Mucosa of descending colon (tissue), 3 donors: ENCODE measurements around the gene SMPD3. TPM values are rescaled to one million over a fixed set of nuclear protein-coding genes. Genes with fewer than 3 reads are reported as not detected.

Experiments used
- ATAC-seq: fragments of 200-7000 bp; cut with Tn5 transposase; one replicate; pipeline ENCODE4 v1.9.1; 2020; ENCODE audit warnings: mild to moderate bottlenecking, moderate library complexity
- DNase-seq, 3 donors: peaks; one replicate each; pipeline ENCODE4 v3.0.0-alpha.2; 2020
- H3K36me3 ChIP-seq: fragments of 200-600 bp; one replicate; pipeline ENCODE4 v1.8.0; 2021; ENCODE audit warnings: low read depth, mild to moderate bottlenecking
- H3K4me1 ChIP-seq: fragments of 200-600 bp; one replicate; pipeline ENCODE4 v1.8.0; 2021; ENCODE audit warnings: low read depth, mild to moderate bottlenecking
- H3K4me3 ChIP-seq: fragments of 200-600 bp; one replicate; pipeline ENCODE4 v1.8.0; 2021; ENCODE audit warnings: mild to moderate bottlenecking
- H3K9me3 ChIP-seq: fragments of 200-600 bp; one replicate; pipeline ENCODE4 v1.8.0; 2021; ENCODE audit warnings: mild to moderate bottlenecking
- intact Hi-C, 2 donors: fragments of 100-400 bp; cut with DNase I in 1 of 2; cut with micrococcal nuclease in 1 of 2; formaldehyde crosslinking; loops; one replicate each; pipeline versions ENCODE4 v1.11.0 to v1.11.1; 2022; cut with DNase I, micrococcal nuclease
- total RNA-seq, 3 donors: library from RNA; stranded (reverse); fragmentation: NEBNext Ultra II Directional in 2 of 3; extraction: Animal tissue kit (Norgen Biotek cat#: 25700) in 2 of 3; gene quantifications; one replicate each; pipeline versions ENCODE4 v1.2.1 to v1.2.4, GENCODE V29; 2021 to 2023
- TF ChIP-seq, protein P1 (sequence below): fragments of 200-600 bp; IDR thresholded peaks from one replicate; pipeline ENCODE4 v1.8.0; 2022; ENCODE audit warnings: antibody characterized with exemption, mild to moderate bottlenecking
- donor health status: DM: no; HTN: no; CAD: no; lungs with moderate emphysema.
- donor health status: DM: no; HTN: no; CAD: no.
- donor health status: DM: no; HTN: yes; CAD: no.

Gene SMPD3
- total RNA-seq, 3 donors from 2014 or later, result 31.8 to 82.7 (median 62.3) TPM

DNA sequence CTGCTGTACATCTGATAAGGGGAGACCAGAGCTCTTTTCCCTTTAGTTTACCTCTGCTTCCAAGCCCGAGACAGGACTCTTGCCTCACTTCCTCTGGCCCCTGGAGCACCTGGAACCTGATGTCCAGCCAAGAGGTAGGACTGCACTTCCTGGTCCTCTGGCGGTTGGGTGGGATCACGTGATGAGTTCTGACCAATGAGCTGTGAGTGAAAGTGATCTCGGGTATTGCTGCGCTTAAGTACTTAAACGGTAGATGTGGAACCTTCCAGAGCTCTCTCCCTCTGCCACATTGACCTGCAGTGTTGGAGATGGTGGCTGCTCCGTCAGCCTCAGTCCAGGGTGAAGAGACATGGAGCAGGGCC is 67.0 kb downstream of the SMPD3 start:
- Histone ChIP-seq H3K4me3 (no peak overlapping the region), H3K9me3 (no peaks in the 10 kb centered on the region), H3K36me3 (no peaks in the 10 kb centered on the region), H3K4me1 (peaks cover 36% of the 10 kb centered on the region)
- intact Hi-C loops, result no loop called here
- no peak for DNase-seq
- TF ChIP-seq, protein P1, sequence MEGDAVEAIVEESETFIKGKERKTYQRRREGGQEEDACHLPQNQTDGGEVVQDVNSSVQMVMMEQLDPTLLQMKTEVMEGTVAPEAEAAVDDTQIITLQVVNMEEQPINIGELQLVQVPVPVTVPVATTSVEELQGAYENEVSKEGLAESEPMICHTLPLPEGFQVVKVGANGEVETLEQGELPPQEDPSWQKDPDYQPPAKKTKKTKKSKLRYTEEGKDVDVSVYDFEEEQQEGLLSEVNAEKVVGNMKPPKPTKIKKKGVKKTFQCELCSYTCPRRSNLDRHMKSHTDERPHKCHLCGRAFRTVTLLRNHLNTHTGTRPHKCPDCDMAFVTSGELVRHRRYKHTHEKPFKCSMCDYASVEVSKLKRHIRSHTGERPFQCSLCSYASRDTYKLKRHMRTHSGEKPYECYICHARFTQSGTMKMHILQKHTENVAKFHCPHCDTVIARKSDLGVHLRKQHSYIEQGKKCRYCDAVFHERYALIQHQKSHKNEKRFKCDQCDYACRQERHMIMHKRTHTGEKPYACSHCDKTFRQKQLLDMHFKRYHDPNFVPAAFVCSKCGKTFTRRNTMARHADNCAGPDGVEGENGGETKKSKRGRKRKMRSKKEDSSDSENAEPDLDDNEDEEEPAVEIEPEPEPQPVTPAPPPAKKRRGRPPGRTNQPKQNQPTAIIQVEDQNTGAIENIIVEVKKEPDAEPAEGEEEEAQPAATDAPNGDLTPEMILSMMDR, result no peak
- ATAC-seq, result no peak

DNA sequence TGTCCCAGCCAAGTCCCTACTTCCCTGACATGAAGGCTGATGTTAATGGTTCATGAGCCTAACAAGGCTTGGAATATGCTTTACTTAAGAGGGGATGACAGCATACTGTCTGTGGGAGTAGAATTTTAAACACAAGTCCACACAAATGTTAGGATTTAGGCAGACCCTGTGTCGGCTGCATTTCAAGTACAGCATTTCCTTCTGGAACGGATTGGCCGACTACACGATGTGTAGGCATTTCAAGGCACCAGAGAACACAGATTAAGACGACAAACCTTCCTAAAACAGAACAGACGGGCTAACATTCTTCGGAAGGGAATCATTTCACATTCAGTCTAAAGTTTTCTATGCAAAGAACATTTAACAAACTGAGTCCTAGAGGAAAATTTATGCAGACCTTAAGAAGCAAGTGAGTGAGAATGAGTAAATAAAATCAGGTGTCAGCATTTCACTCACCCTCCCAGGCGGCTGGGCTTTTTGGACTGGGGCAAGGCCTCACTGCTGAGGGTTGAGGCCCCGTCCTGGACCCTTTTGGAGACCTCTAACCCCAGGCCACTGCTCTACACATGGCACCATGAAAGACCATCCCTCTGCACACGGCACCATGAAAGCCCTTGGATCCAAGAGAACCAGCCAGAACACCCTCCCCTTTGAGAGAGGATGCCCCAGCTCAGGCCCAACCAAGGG is 67.5 kb downstream of the SMPD3 start:
- DNase-seq, result no peak
- intact Hi-C loops, result no loop called here
- H3K36me3 ChIP-seq, result no peaks in the 10 kb centered on the region
- TF ChIP-seq, protein P1, result no peak
- no peaks in the 10 kb centered on the region for H3K9me3 ChIP-seq
- peaks cover 36% of the 10 kb centered on the region for H3K4me1 ChIP-seq
- H3K4me3 ChIP-seq, result no peak overlapping the region
- ATAC-seq, result no peak

DNA sequence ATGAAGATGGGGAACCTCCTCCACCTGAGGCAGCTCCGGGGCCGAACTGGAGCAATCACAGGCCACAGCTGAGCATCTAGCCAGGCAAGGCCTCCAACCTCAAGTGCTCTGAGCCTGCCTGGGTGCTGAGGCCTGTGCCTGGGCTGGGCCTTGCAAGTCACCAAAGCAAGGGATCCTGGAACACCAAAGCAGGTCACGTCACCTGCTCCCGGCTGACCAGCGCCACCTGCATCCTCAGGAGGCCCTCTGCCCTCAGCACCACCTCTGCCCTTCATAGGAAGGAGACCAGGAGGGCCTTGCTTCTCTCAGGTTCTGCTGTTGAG is 68.0 kb downstream of the SMPD3 start:
- intact Hi-C loops, result no loop called here
- TF ChIP-seq, protein P1, result no peak
- Histone ChIP-seq H3K36me3 (no peaks in the 10 kb centered on the region), H3K4me3 (no peak overlapping the region), H3K4me1 (peaks cover 36% of the 10 kb centered on the region), H3K9me3 (no peaks in the 10 kb centered on the region)
- DNase-seq (peak in 1 of 3 donors; percentile 28), ATAC-seq (no peak)

GRCh38 chr16:68379472-68380347 is 68.6 kb downstream of the SMPD3 start:
- H3K4me3 ChIP-seq, result no peak overlapping the region
- ATAC-seq (no peak), DNase-seq (peak in 1 of 3 donors; percentile 29)
- no peaks in the 10 kb centered on the region for H3K36me3 ChIP-seq
- no peaks in the 10 kb centered on the region for H3K9me3 ChIP-seq
- intact Hi-C loops, result no loop called here
- TF ChIP-seq, protein P1, result no peak
- peaks cover 30% of the 10 kb centered on the region for H3K4me1 ChIP-seq

GRCh38 chr16:68378436-68379415 is 69.6 kb downstream of the SMPD3 start:
- no peak for DNase-seq
- Histone ChIP-seq H3K9me3 (no peaks in the 10 kb centered on the region), H3K36me3 (no peaks in the 10 kb centered on the region), H3K4me3 (no peak overlapping the region), H3K4me1 (peaks cover 20% of the 10 kb centered on the region)
- no peak for ATAC-seq
- intact Hi-C loops, result no loop called here
- TF ChIP-seq, protein P1, result no peak
